WTC11 (cell line): ENCODE results near the gene P3H2. TPM values are rescaled to one million over a fixed set of nuclear protein-coding genes. Genes with fewer than 3 reads are reported as not detected.

Experiments used
- ATAC-seq: fragments of 200-7000 bp; cut with Tn5 transposase; 2 replicates; pipeline ENCODE4 v1.10.0; 2021; ENCODE audit warnings: mild to moderate bottlenecking, moderate library complexity
- CTCF ChIA-PET: fragments of 300-600 bp; sonication (Branson Sonifier 250); formaldehyde crosslinking; loops from one replicate; lab custom pipeline; 2021; ENCODE audit warnings: antibody characterized with exemption; lab: Charles Lee
- POLR2A ChIA-PET: fragments of 350-600 bp; sonication (Branson Sonifier 250); formaldehyde crosslinking; loops from one replicate; lab custom pipeline; 2021; ENCODE audit warnings: antibody characterized with exemption; lab: Charles Lee
- DNase-seq: peaks from one replicate; pipeline ENCODE4 v3.0.0; 2021; ENCODE audit warnings: low spot score
- H3K27ac Mint-ChIP-seq: 2 replicates; pipeline ENCODE4 v1.8.0; 2021; ENCODE audit warnings: mixed read lengths
- H3K27me3 Mint-ChIP-seq: 2 replicates; pipeline ENCODE4 v1.8.0; 2021; ENCODE audit warnings: low read depth, mild to moderate bottlenecking, moderate library complexity, mixed read lengths
- H3K36me3 Mint-ChIP-seq: 2 replicates; pipeline ENCODE4 v1.8.0; 2021; ENCODE audit warnings: mixed read lengths
- H3K4me1 Mint-ChIP-seq: 2 replicates; pipeline ENCODE4 v1.8.0; 2022; ENCODE audit warnings: mixed read lengths
- H3K4me3 Mint-ChIP-seq: 2 replicates; pipeline ENCODE4 v1.8.0; 2021; ENCODE audit warnings: mild to moderate bottlenecking, moderate library complexity, mixed read lengths
- H3K9me3 Mint-ChIP-seq: 2 replicates; pipeline ENCODE4 v1.8.0; 2021; ENCODE audit warnings: mixed read lengths
- ARID4B ChIP-seq: sonication (generic); formaldehyde crosslinking; IDR thresholded peaks from 2 replicates; pipeline ENCODE4 v1.8.0; 2023; ENCODE audit warnings: missing genetic modification reagents, mild to moderate bottlenecking, borderline replicate concordance
- CBFB ChIP-seq: sonication (generic); formaldehyde crosslinking; IDR thresholded peaks from 2 replicates; pipeline ENCODE4 v1.8.1; 2022; ENCODE audit warnings: mild to moderate bottlenecking, low read depth, missing genetic modification reagents
- CREB1 ChIP-seq: sonication (generic); formaldehyde crosslinking; IDR thresholded peaks from 2 replicates; pipeline ENCODE4 v1.8.0; 2023; ENCODE audit warnings: mild to moderate bottlenecking, missing genetic modification reagents
- ELF4 ChIP-seq: sonication (generic); formaldehyde crosslinking; IDR thresholded peaks from 2 replicates; pipeline ENCODE4 v1.8.1; 2022; ENCODE audit warnings: low read depth, mild to moderate bottlenecking, moderate library complexity, missing genetic modification reagents
- EMX1 ChIP-seq: fragments of 250-450 bp; sonication (Bioruptor Pico); IDR thresholded peaks from 2 replicates; pipeline ENCODE4 v1.8.0; 2021; ENCODE audit warnings: mild to moderate bottlenecking
- FOXP1 ChIP-seq: sonication (generic); formaldehyde crosslinking; IDR thresholded peaks from 2 replicates; pipeline ENCODE4 v1.8.0; 2022; ENCODE audit warnings: missing genetic modification reagents, mild to moderate bottlenecking, moderate library complexity, borderline replicate concordance
- MAX ChIP-seq: sonication (generic); formaldehyde crosslinking; IDR thresholded peaks from 2 replicates; pipeline ENCODE4 v1.8.0; 2022; ENCODE audit warnings: mild to moderate bottlenecking, missing genetic modification reagents
- MYBL2 ChIP-seq: sonication (generic); formaldehyde crosslinking; IDR thresholded peaks from 2 replicates; pipeline ENCODE4 v1.8.1; 2023; ENCODE audit warnings: mild to moderate bottlenecking, moderate library complexity, missing genetic modification reagents
- NR2C2 ChIP-seq: sonication (generic); formaldehyde crosslinking; IDR thresholded peaks from 2 replicates; pipeline ENCODE4 v1.8.0; 2022; ENCODE audit warnings: mild to moderate bottlenecking, missing genetic modification reagents
- NR3C1 ChIP-seq: sonication (generic); formaldehyde crosslinking; conservative IDR thresholded peaks from 2 replicates; pipeline ENCODE4 v1.8.1; 2023; ENCODE audit warnings: low read depth, mild to moderate bottlenecking, missing genetic modification reagents
- PRRX2 ChIP-seq: fragments of 250-450 bp; sonication (Bioruptor Pico); IDR thresholded peaks from 2 replicates; pipeline ENCODE4 v1.8.0; 2021; ENCODE audit warnings: mild to moderate bottlenecking
- RELA ChIP-seq: sonication (generic); formaldehyde crosslinking; IDR thresholded peaks from 2 replicates; pipeline ENCODE4 v1.8.1; 2022; ENCODE audit warnings: missing genetic modification reagents, mild to moderate bottlenecking, borderline replicate concordance
- SP1 ChIP-seq: sonication (generic); formaldehyde crosslinking; conservative IDR thresholded peaks from 2 replicates; pipeline ENCODE4 v1.8.1; 2022; ENCODE audit warnings: missing genetic modification reagents
- ZBTB21 ChIP-seq: sonication (generic); formaldehyde crosslinking; IDR thresholded peaks from 2 replicates; pipeline ENCODE4 v1.8.1; 2023; ENCODE audit warnings: mild to moderate bottlenecking, missing genetic modification reagents, borderline replicate concordance
- total RNA-seq: library from RNA; stranded (reverse); gene quantifications from 3 replicates; pipeline ENCODE4 v1.2.3, GENCODE V29; 2021
- TF ChIP-seq, protein P1 (sequence below): fragments of 200-600 bp; IDR thresholded peaks from 2 replicates; pipeline ENCODE4 v1.8.0; 2022; ENCODE audit warnings: antibody characterized with exemption
- TF ChIP-seq, protein P2 (sequence below): fragments of 250-450 bp; sonication (Bioruptor Pico); IDR thresholded peaks from 2 replicates; pipeline ENCODE4 v1.8.0; 2021; ENCODE audit warnings: mild to moderate bottlenecking
- TF ChIP-seq, protein P3 (sequence below): fragments of 250-450 bp; sonication (Bioruptor Pico); conservative IDR thresholded peaks from 2 replicates; pipeline ENCODE4 v1.9.0; 2021; ENCODE audit warnings: mild to moderate bottlenecking

The P3H2 gene
- total RNA-seq, 1 experiment from 2014 or later: 29.4 TPM

DNA sequence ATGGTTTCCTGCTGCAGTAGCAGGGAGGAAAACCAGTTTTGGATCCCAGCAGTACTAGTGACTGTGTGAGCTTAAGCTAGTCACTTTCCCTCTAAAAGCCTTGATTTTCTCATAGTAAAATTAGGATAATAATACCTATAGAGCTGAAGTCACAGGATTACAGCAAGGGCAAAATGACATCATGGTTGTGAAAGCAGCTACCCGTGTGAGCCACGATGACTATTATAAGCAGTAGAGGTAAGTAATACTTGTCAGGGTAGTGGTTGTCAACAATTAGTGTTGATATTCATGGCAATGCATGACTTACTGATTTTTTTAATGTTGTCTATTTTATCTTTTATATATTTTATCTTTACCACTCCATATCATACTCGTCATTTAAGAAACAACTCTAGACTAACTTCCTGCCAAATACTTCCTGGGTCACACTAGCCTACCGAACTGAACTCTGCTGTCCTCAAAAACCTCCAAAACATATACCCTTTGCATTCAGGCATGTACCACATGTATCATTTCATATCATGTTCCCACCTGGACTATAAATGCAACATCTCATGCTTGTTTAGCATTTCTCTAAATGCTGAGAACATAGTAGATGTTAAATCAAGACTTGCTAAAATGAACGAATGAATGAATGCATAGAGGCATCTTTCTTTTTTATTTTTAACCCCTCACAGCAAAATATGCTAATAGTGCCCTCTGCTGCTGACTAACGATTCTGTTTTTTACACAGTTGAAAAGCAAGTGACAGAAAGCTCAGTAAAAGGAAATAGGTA is 172.6 kb downstream of the P3H2 start:
- no peak overlapping the region for H3K4me3 Mint-ChIP-seq
- ChIA-PET CTCF (interaction anchor here (0.6 to 4.4 kb wide), 39 partner anchors 9 to 690 kb away, joined by 3 to 42 read pairs (median 3); partner anchors contain the start of gene CLDN1), POLR2A (no interaction called here)
- TF ChIP-seq, protein P1, sequence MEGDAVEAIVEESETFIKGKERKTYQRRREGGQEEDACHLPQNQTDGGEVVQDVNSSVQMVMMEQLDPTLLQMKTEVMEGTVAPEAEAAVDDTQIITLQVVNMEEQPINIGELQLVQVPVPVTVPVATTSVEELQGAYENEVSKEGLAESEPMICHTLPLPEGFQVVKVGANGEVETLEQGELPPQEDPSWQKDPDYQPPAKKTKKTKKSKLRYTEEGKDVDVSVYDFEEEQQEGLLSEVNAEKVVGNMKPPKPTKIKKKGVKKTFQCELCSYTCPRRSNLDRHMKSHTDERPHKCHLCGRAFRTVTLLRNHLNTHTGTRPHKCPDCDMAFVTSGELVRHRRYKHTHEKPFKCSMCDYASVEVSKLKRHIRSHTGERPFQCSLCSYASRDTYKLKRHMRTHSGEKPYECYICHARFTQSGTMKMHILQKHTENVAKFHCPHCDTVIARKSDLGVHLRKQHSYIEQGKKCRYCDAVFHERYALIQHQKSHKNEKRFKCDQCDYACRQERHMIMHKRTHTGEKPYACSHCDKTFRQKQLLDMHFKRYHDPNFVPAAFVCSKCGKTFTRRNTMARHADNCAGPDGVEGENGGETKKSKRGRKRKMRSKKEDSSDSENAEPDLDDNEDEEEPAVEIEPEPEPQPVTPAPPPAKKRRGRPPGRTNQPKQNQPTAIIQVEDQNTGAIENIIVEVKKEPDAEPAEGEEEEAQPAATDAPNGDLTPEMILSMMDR: peak; percentile 53
- no peak for TF ChIP-seq EMX1 (CRISPR knock-in tag)
- DNase-seq (no peak), ATAC-seq (peak; percentile 55)
- H3K27ac Mint-ChIP-seq: no peak overlapping the region
- H3K4me1 Mint-ChIP-seq: no peaks in the 10 kb centered on the region
- no peaks in the 10 kb centered on the region for H3K27me3 Mint-ChIP-seq
- no peaks in the 10 kb centered on the region for H3K36me3 Mint-ChIP-seq
- H3K9me3 Mint-ChIP-seq: no peaks in the 10 kb centered on the region

DNA sequence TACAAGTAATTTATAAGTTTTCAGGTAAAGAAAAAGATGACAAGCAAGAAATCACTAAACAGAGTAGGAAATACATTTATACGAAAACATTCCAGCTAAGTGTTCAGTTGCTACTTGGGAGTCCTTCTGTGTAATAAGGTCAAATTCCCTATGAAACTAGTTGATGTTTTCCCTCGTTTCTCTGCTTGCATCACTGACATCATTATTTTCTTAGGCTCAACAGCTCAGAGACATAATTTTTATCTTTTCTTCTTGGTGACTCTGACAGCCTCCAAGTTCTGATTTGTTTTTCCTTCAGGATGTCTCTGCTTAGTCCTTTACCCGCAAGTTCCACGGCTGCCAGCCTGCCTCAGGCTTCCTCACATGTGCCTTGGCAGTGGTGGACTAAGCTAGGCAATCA is 173.6 kb downstream of the P3H2 start:
- TF ChIP-seq ZBTB21 (CRISPR knock-in tag): no peak
- no peak for TF ChIP-seq NR2C2 (CRISPR knock-in tag)
- no peak for TF ChIP-seq CBFB (CRISPR knock-in tag)
- TF ChIP-seq, protein P2, sequence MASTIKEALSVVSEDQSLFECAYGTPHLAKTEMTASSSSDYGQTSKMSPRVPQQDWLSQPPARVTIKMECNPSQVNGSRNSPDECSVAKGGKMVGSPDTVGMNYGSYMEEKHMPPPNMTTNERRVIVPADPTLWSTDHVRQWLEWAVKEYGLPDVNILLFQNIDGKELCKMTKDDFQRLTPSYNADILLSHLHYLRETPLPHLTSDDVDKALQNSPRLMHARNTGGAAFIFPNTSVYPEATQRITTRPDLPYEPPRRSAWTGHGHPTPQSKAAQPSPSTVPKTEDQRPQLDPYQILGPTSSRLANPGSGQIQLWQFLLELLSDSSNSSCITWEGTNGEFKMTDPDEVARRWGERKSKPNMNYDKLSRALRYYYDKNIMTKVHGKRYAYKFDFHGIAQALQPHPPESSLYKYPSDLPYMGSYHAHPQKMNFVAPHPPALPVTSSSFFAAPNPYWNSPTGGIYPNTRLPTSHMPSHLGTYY: no peak
- TF ChIP-seq PRRX2 (CRISPR knock-in tag): no peak
- no peak for TF ChIP-seq SP1 (CRISPR knock-in tag)
- TF ChIP-seq MYBL2 (CRISPR knock-in tag): no peak
- no peak for TF ChIP-seq FOXP1 (CRISPR knock-in tag)
- no peak for DNase-seq
- Mint-ChIP-seq H3K36me3 (no peaks in the 10 kb centered on the region), H3K4me3 (no peak overlapping the region), H3K9me3 (no peaks in the 10 kb centered on the region), H3K4me1 (no peaks in the 10 kb centered on the region), H3K27me3 (no peaks in the 10 kb centered on the region), H3K27ac (no peak overlapping the region)
- ChIA-PET POLR2A (no interaction called here), CTCF (interaction anchor here (1.2 to 4.4 kb wide), 5 partner anchors 14 to 674 kb away, joined by 3 to 42 read pairs (median 22); no protein-coding TSS in a partner anchor)
- ATAC-seq: no peak

DNA sequence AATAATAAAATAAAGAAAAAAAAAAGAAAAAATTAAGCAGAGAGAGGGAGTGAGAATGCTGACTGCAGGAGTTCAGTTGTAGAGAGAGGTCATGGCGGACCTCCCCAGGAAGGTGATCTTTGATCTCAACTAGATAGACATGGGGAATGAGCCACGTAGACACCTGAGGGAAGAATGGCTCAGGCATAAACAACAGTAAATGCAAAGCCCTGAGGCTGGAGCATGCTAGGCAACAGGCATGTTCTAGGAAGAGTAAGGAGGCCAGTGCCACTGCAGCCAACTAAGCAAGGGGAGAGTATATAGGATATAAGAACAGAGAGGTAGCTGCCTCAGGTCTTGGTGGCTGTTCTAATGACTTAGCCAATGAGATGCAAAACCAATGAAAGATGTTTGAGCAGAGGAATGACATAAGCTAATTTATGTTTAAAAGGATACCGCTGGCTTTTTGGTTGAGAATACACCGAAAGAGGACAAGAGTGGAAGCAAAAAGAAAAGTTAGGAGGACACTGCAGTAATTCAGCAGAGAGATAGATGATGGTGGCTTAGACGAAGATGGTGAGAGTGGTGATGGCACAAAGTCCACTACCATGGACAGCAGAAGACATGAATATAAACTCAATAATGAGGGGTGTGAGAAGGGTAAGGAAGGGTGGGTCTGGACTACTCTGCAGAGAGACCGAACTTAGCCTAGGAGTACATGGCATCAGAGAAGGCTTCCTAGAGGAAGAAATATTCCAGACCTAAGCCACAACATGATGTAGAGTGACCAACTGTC is 174.6 kb downstream of the P3H2 start:
- CTCF ChIA-PET: interaction anchor here (1.2 to 4.4 kb wide), 3 partner anchors 15 to 673 kb away, joined by 3 to 42 read pairs (median 3); no protein-coding TSS in a partner anchor
- POLR2A ChIA-PET: interaction anchor here (0.7 kb wide), 1 partner anchor 685 kb away, joined by 3 read pairs; no protein-coding TSS in a partner anchor
- no peak overlapping the region for H3K27ac Mint-ChIP-seq
- no peaks in the 10 kb centered on the region for H3K27me3 Mint-ChIP-seq
- ATAC-seq (no peak), DNase-seq (no peak)
- H3K4me1 Mint-ChIP-seq: no peaks in the 10 kb centered on the region
- no peaks in the 10 kb centered on the region for H3K9me3 Mint-ChIP-seq
- H3K36me3 Mint-ChIP-seq: no peaks in the 10 kb centered on the region
- no peak overlapping the region for H3K4me3 Mint-ChIP-seq
- TF ChIP-seq ARID4B (CRISPR knock-in tag) (no peak), CREB1 (no peak), NR3C1 (CRISPR knock-in tag) (no peak), MAX (CRISPR knock-in tag) (no peak), RELA (CRISPR knock-in tag) (no peak), ELF4 (CRISPR knock-in tag) (no peak)
- TF ChIP-seq, protein P3, sequence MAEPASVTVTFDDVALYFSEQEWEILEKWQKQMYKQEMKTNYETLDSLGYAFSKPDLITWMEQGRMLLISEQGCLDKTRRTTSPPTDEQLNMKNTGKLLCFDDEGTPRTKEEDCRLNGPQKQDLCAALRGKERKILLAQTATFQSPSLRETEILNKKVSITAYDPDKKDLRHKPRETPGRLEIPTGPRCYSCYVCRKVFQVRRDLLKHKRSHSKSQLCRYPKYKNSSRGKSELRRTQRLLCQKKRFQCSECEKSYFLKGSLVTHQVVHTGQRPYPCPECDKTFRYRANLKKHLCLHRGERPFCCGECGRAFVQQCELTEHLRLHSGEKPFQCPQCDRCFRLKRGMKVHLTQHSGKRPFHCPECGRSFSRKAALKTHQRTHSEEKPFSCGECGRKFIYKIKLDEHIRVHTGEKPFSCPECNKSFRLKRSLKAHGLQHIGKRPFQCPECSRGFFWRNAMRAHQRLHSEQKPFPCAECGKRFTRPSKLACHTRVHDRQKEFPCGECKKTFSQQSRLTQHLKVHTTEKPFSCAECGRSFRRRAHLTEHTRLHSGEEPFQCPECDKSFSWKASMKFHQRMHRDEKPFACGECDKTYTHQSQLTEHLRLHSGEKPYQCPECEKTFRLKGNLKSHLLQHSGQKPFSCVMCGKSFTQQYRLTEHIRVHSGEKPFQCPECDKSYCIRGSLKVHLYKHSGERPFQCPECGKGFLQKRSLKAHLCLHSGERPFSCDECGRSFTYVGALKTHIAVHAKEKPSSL: no peak
- TF ChIP-seq, protein P2: no peak
